Activated CD4-positive, alpha-beta T cell treated with anti-CD3 and anti-CD28 coated beads for 48 hours (primary cell): ENCODE results near the gene PTPRG.

ENCODE experiments used
- DNase-seq: peaks from one replicate; pipeline ENCODE4 v3.0.0-alpha.2; 2020

The PTPRG gene

GRCh38 chr3:61663356-61664104 is 102.2 kb downstream of the PTPRG start:
- DNase-seq, result no peak

GRCh38 chr3:61664105-61664482 is 102.7 kb downstream of the PTPRG start:
- DNase-seq, result no peak

GRCh38 chr3:61665121-61665520 is 103.8 kb downstream of the PTPRG start:
- no peak for DNase-seq

- DNase-seq, result no peak
These were observed 104.6 kb downstream of the PTPRG start for GRCh38 chr3:61665987-61666386.

- no peak for DNase-seq
These were observed 105.4 kb downstream of the PTPRG start for GRCh38 chr3:61666615-61667330.

GRCh38 chr3:61667383-61667782 is 106.0 kb downstream of the PTPRG start:
- DNase-seq, result no peak

GRCh38 chr3:61667814-61668213 is 106.4 kb downstream of the PTPRG start:
- no peak for DNase-seq

- DNase-seq, result no peak
These were observed 107.0 kb downstream of the PTPRG start for GRCh38 chr3:61668317-61668864.

- DNase-seq, result no peak
These were observed 107.8 kb downstream of the PTPRG start for GRCh38 chr3:61669203-61669602.

- no peak for DNase-seq
These were observed 108.4 kb downstream of the PTPRG start for GRCh38 chr3:61669668-61670299.

- DNase-seq, result no peak
These were observed 112.3 kb downstream of the PTPRG start for GRCh38 chr3:61673651-61674050.

- no peak for DNase-seq
These were observed 113.2 kb downstream of the PTPRG start for GRCh38 chr3:61674596-61674995.

GRCh38 chr3:61679026-61679425 is 117.7 kb downstream of the PTPRG start:
- DNase-seq, result no peak

- no peak for DNase-seq
These were observed 119.2 kb downstream of the PTPRG start for GRCh38 chr3:61680617-61681016.

- no peak for DNase-seq
These were observed 120.3 kb downstream of the PTPRG start for GRCh38 chr3:61681636-61682035.

- DNase-seq, result no peak
These were observed 121.5 kb downstream of the PTPRG start for GRCh38 chr3:61682671-61683548.

GRCh38 chr3:61683549-61684236 is 122.3 kb downstream of the PTPRG start:
- DNase-seq, result no peak

GRCh38 chr3:61684386-61684785 is 123.0 kb downstream of the PTPRG start:
- DNase-seq, result no peak

GRCh38 chr3:61685755-61686154 is 124.4 kb downstream of the PTPRG start:
- DNase-seq, result no peak

GRCh38 chr3:61686228-61686648 is 124.9 kb downstream of the PTPRG start:
- DNase-seq, result no peak

GRCh38 chr3:61687206-61687605 is 125.8 kb downstream of the PTPRG start:
- no peak for DNase-seq
